Measurements from ENCODE around the gene ZNHIT2. TPM values are rescaled to one million over a fixed set of nuclear protein-coding genes. Genes with fewer than 3 reads are reported as not detected.

Gene ZNHIT2
- total and polyA plus RNA-seq, 4 donors = 3.4 to 12.9 (median 5.8) TPM

GRCh38 chr11:65118097-65118837 lies 766 bp upstream of the ZNHIT2 start:
- H3K27me3 ChIP-seq (ENCODE audit: control insufficient read depth in 1 of 2, insufficient read depth in 2 of 2, low read length in 1 of 2) = no peaks in the 10 kb centered on the region
- DNase-seq (peak in 1 of 2 donors; percentile 74), ATAC-seq (ENCODE audit: low FRiP score) (no peak)
- no peaks in the 10 kb centered on the region for H3K36me3 ChIP-seq (ENCODE audit: control insufficient read depth in 1 of 2, insufficient read depth in 2 of 2, low read length in 1 of 2)
- intact Hi-C loops (cut with DNase I) = loop anchor here in 1 of 2 donors (5.0 kb wide), 1 partner anchor 106 kb away; the partner anchor contains the start of gene ARL2
- H3K4me3 ChIP-seq (ENCODE audit: low read length in 2 of 2) = no peak overlapping the region
- no peak overlapping the region for H3K27ac ChIP-seq (ENCODE audit: low read depth in 1 of 2, low read length in 2 of 2)
- no peaks in the 10 kb centered on the region for H3K4me1 ChIP-seq (ENCODE audit: control insufficient read depth in 1 of 2, insufficient read depth in 2 of 2, low read length in 2 of 2)
- 76 to 79% methylated on average over 18 of the region's 18 CpGs for WGBS, 2 donors
- no peaks in the 10 kb centered on the region for H3K9me3 ChIP-seq (ENCODE audit: control insufficient read depth, low read length)

- Histone ChIP-seq H3K4me3 (ENCODE audit: low read length in 2 of 2) (peak overlapping the region; percentile 70 to 80), H3K27ac (ENCODE audit: low read depth in 1 of 2, low read length in 2 of 2) (peak overlapping the region in 1 of 2 donors; percentile 71), H3K9me3 (ENCODE audit: control insufficient read depth, low read length) (no peaks in the 10 kb centered on the region), H3K27me3 (ENCODE audit: control insufficient read depth in 1 of 2, insufficient read depth in 2 of 2, low read length in 1 of 2) (no peaks in the 10 kb centered on the region), H3K36me3 (ENCODE audit: control insufficient read depth in 1 of 2, insufficient read depth in 2 of 2, low read length in 1 of 2) (no peaks in the 10 kb centered on the region), H3K4me1 (ENCODE audit: control insufficient read depth in 1 of 2, insufficient read depth in 2 of 2, low read length in 2 of 2) (no peaks in the 10 kb centered on the region)
- WGBS, 2 donors = 13 to 14% methylated on average over 68 of the region's 68 CpGs
- ATAC-seq (ENCODE audit: low FRiP score) (no peak), DNase-seq (peak in 1 of 2 donors; percentile 86)
- intact Hi-C loops (cut with DNase I) = loop anchor here (2.0 to 5.0 kb wide), 3 partner anchors 64 to 104 kb away; partner anchors contain the start of genes ARL2 (in 2 of the 2) and CAPN1 (in 1 of the 2)
These were observed 913 bp downstream of the ZNHIT2 start for GRCh38 chr11:65116370-65117205.

GRCh38 chr11:65115361-65116082 lies 2.0 kb downstream of the ZNHIT2 start:
- WGBS, 2 donors = 91% methylated on average over 21 of the region's 21 CpGs
- intact Hi-C loops (cut with DNase I) = loop anchor here (2.0 to 5.0 kb wide), 3 partner anchors 65 to 103 kb away; partner anchors contain the start of genes ARL2 (in 2 of the 2) and CAPN1 (in 1 of the 2)
- no peaks in the 10 kb centered on the region for H3K27me3 ChIP-seq (ENCODE audit: control insufficient read depth in 1 of 2, insufficient read depth in 2 of 2, low read length in 1 of 2)
- ATAC-seq (ENCODE audit: low FRiP score) (no peak), DNase-seq (no peak)
- H3K36me3 ChIP-seq (ENCODE audit: control insufficient read depth in 1 of 2, insufficient read depth in 2 of 2, low read length in 1 of 2) = no peaks in the 10 kb centered on the region
- no peak overlapping the region for H3K4me3 ChIP-seq (ENCODE audit: low read length in 2 of 2)
- H3K4me1 ChIP-seq (ENCODE audit: control insufficient read depth in 1 of 2, insufficient read depth in 2 of 2, low read length in 2 of 2) = no peaks in the 10 kb centered on the region
- no peaks in the 10 kb centered on the region for H3K9me3 ChIP-seq (ENCODE audit: control insufficient read depth, low read length)
- H3K27ac ChIP-seq (ENCODE audit: low read depth in 1 of 2, low read length in 2 of 2) = no peak overlapping the region

GRCh38 chr11:65114538-65115171 lies 2.8 kb downstream of the ZNHIT2 start:
- Histone ChIP-seq H3K27me3 (ENCODE audit: control insufficient read depth in 1 of 2, insufficient read depth in 2 of 2, low read length in 1 of 2) (no peaks in the 10 kb centered on the region), H3K27ac (ENCODE audit: low read depth in 1 of 2, low read length in 2 of 2) (no peak overlapping the region), H3K9me3 (ENCODE audit: control insufficient read depth, low read length) (no peaks in the 10 kb centered on the region), H3K4me3 (ENCODE audit: low read length in 2 of 2) (no peak overlapping the region), H3K36me3 (ENCODE audit: control insufficient read depth in 1 of 2, insufficient read depth in 2 of 2, low read length in 1 of 2) (no peaks in the 10 kb centered on the region), H3K4me1 (ENCODE audit: control insufficient read depth in 1 of 2, insufficient read depth in 2 of 2, low read length in 2 of 2) (no peaks in the 10 kb centered on the region)
- WGBS, 2 donors = 83% methylated on average over 11 of the region's 11 CpGs
- intact Hi-C loops (cut with DNase I) = loop anchor here in 1 of 2 donors (5.0 kb wide), 1 partner anchor 102 kb away; the partner anchor contains the start of gene ARL2
- ATAC-seq (ENCODE audit: low FRiP score) (no peak), DNase-seq (no peak)

- H3K36me3 ChIP-seq (ENCODE audit: control insufficient read depth in 1 of 2, insufficient read depth in 2 of 2, low read length in 1 of 2) = no peaks in the 10 kb centered on the region
- no peak overlapping the region for H3K27ac ChIP-seq (ENCODE audit: low read depth in 1 of 2, low read length in 2 of 2)
- intact Hi-C loops (cut with DNase I) = no loop called here
- no peaks in the 10 kb centered on the region for H3K27me3 ChIP-seq (ENCODE audit: control insufficient read depth in 1 of 2, insufficient read depth in 2 of 2, low read length in 1 of 2)
- no peak for DNase-seq
- H3K4me1 ChIP-seq (ENCODE audit: control insufficient read depth in 1 of 2, insufficient read depth in 2 of 2, low read length in 2 of 2) = no peaks in the 10 kb centered on the region
- no peak overlapping the region for H3K4me3 ChIP-seq (ENCODE audit: low read length in 2 of 2)
- no peaks in the 10 kb centered on the region for H3K9me3 ChIP-seq (ENCODE audit: control insufficient read depth, low read length)
- ATAC-seq (ENCODE audit: low FRiP score) = no peak
- WGBS, 2 donors = 55 to 59% methylated on average over 6 of the region's 6 CpGs
These were observed 3.7 kb downstream of the ZNHIT2 start for GRCh38 chr11:65113839-65114238.

- no peaks in the 10 kb centered on the region for H3K27me3 ChIP-seq (ENCODE audit: control insufficient read depth in 1 of 2, insufficient read depth in 2 of 2, low read length in 1 of 2)
- H3K4me3 ChIP-seq (ENCODE audit: low read length in 2 of 2) = no peak overlapping the region
- no peak overlapping the region for H3K27ac ChIP-seq (ENCODE audit: low read depth in 1 of 2, low read length in 2 of 2)
- H3K36me3 ChIP-seq (ENCODE audit: control insufficient read depth in 1 of 2, insufficient read depth in 2 of 2, low read length in 1 of 2) = no peaks in the 10 kb centered on the region
- no peaks in the 10 kb centered on the region for H3K9me3 ChIP-seq (ENCODE audit: control insufficient read depth, low read length)
- 4 to 7% methylated on average over 14 of the region's 14 CpGs for WGBS, 2 donors
- intact Hi-C loops (cut with DNase I) = no loop called here
- ATAC-seq (ENCODE audit: low FRiP score) (no peak), DNase-seq (no peak)
- H3K4me1 ChIP-seq (ENCODE audit: control insufficient read depth in 1 of 2, insufficient read depth in 2 of 2, low read length in 2 of 2) = no peaks in the 10 kb centered on the region
These were observed 4.1 kb downstream of the ZNHIT2 start for GRCh38 chr11:65113361-65113756.

GRCh38 chr11:65112546-65113360 lies 4.7 kb downstream of the ZNHIT2 start:
- H3K4me1 ChIP-seq (ENCODE audit: control insufficient read depth in 1 of 2, insufficient read depth in 2 of 2, low read length in 2 of 2) = no peaks in the 10 kb centered on the region
- no peak overlapping the region for H3K27ac ChIP-seq (ENCODE audit: low read depth in 1 of 2, low read length in 2 of 2)
- peak; percentile 55 for ATAC-seq (ENCODE audit: low FRiP score)
- no peaks in the 10 kb centered on the region for H3K27me3 ChIP-seq (ENCODE audit: control insufficient read depth in 1 of 2, insufficient read depth in 2 of 2, low read length in 1 of 2)
- H3K4me3 ChIP-seq (ENCODE audit: low read length in 2 of 2) = peak overlapping the region in 1 of 2 donors; percentile 4
- DNase-seq = peak; percentile 77 to 92
- peaks cover 0 to 3% of the 10 kb centered on the region in 2 donors for H3K36me3 ChIP-seq (ENCODE audit: control insufficient read depth in 1 of 2, insufficient read depth in 2 of 2, low read length in 1 of 2)
- WGBS, 2 donors = 1% methylated on average over 56 to 57 of the region's 57 CpGs
- intact Hi-C loops (cut with DNase I) = no loop called here
- no peaks in the 10 kb centered on the region for H3K9me3 ChIP-seq (ENCODE audit: control insufficient read depth, low read length)
